ENCODE results near the gene GLRX5. TPM values are rescaled to one million over a fixed set of nuclear protein-coding genes. Genes with fewer than 3 reads are reported as not detected.

Gene GLRX5
- total and polyA plus RNA-seq, 2 experiments from 2014 or later, result 91.4 to 130 TPM

DNA sequence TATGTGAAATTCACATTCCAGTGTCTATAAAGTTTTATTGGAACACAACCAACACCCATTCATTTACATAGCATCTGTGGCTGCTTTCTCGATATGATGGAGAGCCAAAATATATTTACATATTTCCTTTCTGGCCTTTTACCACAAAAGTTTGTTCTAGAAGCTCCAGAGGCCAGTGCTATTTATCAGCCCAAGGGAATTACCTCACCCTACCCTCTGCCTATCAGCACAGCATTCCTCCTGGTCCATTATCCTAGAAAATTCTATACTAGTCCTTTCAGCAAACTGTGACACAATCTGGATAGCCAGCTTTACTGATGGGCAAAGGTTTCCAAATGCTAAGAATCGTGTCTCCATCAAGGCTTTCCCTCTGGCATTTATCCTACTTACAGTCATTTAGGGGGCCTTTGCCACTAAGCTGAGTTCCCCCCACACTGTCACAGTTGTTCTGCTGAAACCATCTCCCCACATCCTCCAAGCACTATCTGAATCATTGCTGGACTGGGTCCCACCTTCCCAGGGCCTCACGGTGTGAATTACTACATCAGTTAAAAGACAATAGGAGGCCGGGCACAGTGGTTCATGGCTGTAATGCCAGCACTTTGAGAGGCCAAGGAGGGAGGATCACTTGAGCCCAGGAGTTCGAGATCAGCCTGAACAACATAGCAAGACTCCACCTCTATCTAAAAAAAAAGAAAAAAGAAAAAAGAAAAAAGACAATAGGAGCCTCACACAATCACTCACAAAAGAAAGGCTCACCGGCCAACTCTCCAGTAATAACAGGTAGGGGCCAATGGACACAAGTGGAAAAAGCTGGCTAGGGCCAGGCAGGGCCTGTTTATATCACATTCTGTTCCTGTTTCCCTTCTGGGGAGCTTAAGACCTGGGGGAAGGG is 30.5 kb upstream of the GLRX5 start:
- H3K27me3 ChIP-seq (ENCODE audit: insufficient read depth), result no peaks in the 10 kb centered on the region
- no peaks in the 10 kb centered on the region for H3K36me3 Mint-ChIP-seq (ENCODE audit: low read depth)
- H3K27me3 Mint-ChIP-seq (ENCODE audit: insufficient read depth, low read depth, poor library complexity), result no peaks in the 10 kb centered on the region
- H4K20me1 ChIP-seq (replicated peaks; ENCODE audit: insufficient read depth), result no peaks in the 10 kb centered on the region
- H3K4me1 Mint-ChIP-seq, result no peaks in the 10 kb centered on the region
- no peak overlapping the region for H2AFZ ChIP-seq
- no peak overlapping the region for H3K4me3 Mint-ChIP-seq
- no peak overlapping the region for H3K4me3 ChIP-seq
- H3K27ac Mint-ChIP-seq, result no peak overlapping the region
- no peak overlapping the region for H3K4me2 ChIP-seq
- TF ChIP-seq CREB1 (CRISPR knock-in tag; IDR thresholded peaks at IDR 0.05; ENCODE audit: low read depth) (no peak), NANOG (IDR thresholded peaks at IDR 0.05; ENCODE audit: borderline replicate concordance) (no peak), STAT1 (IDR thresholded peaks at IDR 0.05; ENCODE audit: unreplicated experiment) (no peak), ZNF114 (CRISPR knock-in tag; IDR thresholded peaks at IDR 0.05) (no peak), ZNF331 (CRISPR knock-in tag; IDR thresholded peaks at IDR 0.05; ENCODE audit: low read depth) (no peak), CTCF (conservative IDR thresholded peaks at IDR 0.05; ENCODE audit: low read depth in 2 of 2) (no peak), EZH2phosphoT487 (IDR thresholded peaks at IDR 0.05; ENCODE audit: unreplicated experiment) (no peak), POLR2AphosphoS5 (IDR thresholded peaks at IDR 0.05; ENCODE audit: low read depth) (no peak), JUNB (IDR thresholded peaks at IDR 0.05; ENCODE audit: unreplicated experiment) (no peak), EZH2 (IDR thresholded peaks at IDR 0.05; ENCODE audit: low read depth, unreplicated experiment) (no peak)
- TF ChIP-seq, protein P1, sequence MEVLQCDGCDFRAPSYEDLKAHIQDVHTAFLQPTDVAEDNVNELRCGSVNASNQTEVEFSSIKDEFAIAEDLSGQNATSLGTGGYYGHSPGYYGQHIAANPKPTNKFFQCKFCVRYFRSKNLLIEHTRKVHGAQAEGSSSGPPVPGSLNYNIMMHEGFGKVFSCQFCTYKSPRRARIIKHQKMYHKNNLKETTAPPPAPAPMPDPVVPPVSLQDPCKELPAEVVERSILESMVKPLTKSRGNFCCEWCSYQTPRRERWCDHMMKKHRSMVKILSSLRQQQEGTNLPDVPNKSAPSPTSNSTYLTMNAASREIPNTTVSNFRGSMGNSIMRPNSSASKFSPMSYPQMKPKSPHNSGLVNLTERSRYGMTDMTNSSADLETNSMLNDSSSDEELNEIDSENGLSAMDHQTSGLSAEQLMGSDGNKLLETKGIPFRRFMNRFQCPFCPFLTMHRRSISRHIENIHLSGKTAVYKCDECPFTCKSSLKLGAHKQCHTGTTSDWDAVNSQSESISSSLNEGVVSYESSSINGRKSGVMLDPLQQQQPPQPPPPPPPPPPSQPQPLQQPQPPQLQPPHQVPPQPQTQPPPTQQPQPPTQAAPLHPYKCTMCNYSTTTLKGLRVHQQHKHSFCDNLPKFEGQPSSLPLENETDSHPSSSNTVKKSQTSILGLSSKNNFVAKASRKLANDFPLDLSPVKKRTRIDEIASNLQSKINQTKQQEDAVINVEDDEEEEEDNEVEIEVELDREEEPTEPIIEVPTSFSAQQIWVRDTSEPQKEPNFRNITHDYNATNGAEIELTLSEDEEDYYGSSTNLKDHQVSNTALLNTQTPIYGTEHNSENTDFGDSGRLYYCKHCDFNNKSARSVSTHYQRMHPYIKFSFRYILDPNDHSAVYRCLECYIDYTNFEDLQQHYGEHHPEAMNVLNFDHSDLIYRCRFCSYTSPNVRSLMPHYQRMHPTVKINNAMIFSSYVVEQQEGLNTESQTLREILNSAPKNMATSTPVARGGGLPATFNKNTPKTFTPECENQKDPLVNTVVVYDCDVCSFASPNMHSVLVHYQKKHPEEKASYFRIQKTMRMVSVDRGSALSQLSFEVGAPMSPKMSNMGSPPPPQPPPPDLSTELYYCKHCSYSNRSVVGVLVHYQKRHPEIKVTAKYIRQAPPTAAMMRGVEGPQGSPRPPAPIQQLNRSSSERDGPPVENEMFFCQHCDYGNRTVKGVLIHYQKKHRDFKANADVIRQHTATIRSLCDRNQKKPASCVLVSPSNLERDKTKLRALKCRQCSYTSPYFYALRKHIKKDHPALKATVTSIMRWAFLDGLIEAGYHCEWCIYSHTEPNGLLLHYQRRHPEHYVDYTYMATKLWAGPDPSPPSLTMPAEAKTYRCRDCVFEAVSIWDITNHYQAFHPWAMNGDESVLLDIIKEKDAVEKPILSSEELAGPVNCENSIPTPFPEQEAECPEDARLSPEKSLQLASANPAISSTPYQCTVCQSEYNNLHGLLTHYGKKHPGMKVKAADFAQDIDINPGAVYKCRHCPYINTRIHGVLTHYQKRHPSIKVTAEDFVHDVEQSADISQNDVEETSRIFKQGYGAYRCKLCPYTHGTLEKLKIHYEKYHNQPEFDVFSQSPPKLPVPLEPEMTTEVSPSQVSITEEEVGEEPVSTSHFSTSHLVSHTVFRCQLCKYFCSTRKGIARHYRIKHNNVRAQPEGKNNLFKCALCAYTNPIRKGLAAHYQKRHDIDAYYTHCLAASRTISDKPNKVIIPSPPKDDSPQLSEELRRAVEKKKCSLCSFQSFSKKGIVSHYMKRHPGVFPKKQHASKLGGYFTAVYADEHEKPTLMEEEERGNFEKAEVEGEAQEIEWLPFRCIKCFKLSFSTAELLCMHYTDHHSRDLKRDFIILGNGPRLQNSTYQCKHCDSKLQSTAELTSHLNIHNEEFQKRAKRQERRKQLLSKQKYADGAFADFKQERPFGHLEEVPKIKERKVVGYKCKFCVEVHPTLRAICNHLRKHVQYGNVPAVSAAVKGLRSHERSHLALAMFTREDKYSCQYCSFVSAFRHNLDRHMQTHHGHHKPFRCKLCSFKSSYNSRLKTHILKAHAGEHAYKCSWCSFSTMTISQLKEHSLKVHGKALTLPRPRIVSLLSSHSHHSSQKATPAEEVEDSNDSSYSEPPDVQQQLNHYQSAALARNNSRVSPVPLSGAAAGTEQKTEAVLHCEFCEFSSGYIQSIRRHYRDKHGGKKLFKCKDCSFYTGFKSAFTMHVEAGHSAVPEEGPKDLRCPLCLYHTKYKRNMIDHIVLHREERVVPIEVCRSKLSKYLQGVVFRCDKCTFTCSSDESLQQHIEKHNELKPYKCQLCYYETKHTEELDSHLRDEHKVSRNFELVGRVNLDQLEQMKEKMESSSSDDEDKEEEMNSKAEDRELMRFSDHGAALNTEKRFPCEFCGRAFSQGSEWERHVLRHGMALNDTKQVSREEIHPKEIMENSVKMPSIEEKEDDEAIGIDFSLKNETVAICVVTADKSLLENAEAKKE (CRISPR knock-in tag; IDR thresholded peaks at IDR 0.05), result no peak
- TF ChIP-seq, protein P2, sequence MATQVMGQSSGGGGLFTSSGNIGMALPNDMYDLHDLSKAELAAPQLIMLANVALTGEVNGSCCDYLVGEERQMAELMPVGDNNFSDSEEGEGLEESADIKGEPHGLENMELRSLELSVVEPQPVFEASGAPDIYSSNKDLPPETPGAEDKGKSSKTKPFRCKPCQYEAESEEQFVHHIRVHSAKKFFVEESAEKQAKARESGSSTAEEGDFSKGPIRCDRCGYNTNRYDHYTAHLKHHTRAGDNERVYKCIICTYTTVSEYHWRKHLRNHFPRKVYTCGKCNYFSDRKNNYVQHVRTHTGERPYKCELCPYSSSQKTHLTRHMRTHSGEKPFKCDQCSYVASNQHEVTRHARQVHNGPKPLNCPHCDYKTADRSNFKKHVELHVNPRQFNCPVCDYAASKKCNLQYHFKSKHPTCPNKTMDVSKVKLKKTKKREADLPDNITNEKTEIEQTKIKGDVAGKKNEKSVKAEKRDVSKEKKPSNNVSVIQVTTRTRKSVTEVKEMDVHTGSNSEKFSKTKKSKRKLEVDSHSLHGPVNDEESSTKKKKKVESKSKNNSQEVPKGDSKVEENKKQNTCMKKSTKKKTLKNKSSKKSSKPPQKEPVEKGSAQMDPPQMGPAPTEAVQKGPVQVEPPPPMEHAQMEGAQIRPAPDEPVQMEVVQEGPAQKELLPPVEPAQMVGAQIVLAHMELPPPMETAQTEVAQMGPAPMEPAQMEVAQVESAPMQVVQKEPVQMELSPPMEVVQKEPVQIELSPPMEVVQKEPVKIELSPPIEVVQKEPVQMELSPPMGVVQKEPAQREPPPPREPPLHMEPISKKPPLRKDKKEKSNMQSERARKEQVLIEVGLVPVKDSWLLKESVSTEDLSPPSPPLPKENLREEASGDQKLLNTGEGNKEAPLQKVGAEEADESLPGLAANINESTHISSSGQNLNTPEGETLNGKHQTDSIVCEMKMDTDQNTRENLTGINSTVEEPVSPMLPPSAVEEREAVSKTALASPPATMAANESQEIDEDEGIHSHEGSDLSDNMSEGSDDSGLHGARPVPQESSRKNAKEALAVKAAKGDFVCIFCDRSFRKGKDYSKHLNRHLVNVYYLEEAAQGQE (IDR thresholded peaks at IDR 0.05; ENCODE audit: unreplicated experiment), result no peak
- no peaks in the 10 kb centered on the region for H3K9me2 ChIP-seq (ENCODE audit: insufficient read depth)
- DNase-seq (ENCODE audit: low spot score) (no peak), ATAC-seq (no peak)
- no peaks in the 10 kb centered on the region for H3K36me3 ChIP-seq (ENCODE audit: insufficient read depth)
- no peaks in the 10 kb centered on the region for H3K9me3 Mint-ChIP-seq
- H3K27ac ChIP-seq (ENCODE audit: low read depth), result no peak overlapping the region
- no peaks in the 10 kb centered on the region for H3F3A ChIP-seq (replicated peaks; ENCODE audit: low read depth)
- no peaks in the 10 kb centered on the region for H3K79me2 ChIP-seq (replicated peaks; ENCODE audit: insufficient read depth)
- no peaks in the 10 kb centered on the region for H3K4me1 ChIP-seq (ENCODE audit: insufficient read depth)
